GM18520 (cell line): ENCODE measurements around the gene NBEAL1.
"Not testable (repeated sequence)": the region's sequence is repeated elsewhere in the genome, so short reads cannot be mapped to it uniquely, and the experiment has no call there.

Source experiments
- ATAC-seq: cut with Tn5 transposase; IDR thresholded peaks from one replicate; pipeline ENCODE4 v1.9.1; 2021; ENCODE audit not compliant: unreplicated experiment

NBEAL1 gene

DNA sequence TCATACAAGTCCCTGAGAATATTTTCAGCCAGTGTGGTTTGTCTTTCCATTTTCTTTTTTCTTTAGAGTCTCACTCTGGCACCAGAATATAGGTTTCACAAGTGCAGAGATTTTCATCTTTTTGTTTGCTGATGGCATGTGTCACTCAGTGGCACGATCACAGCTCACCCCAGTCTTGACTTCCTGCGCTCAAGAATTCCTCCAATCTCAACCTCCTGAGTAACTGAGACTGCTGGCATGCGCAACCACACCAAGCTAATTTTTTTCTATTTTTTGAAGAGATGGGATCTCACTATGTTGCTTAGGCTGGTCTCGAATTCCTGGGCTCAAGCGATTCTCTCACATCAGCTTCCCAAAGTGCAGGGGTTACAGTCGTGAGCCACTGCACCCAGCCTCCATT lies 23.9 kb downstream of the NBEAL1 start:
- no peak for ATAC-seq

DNA sequence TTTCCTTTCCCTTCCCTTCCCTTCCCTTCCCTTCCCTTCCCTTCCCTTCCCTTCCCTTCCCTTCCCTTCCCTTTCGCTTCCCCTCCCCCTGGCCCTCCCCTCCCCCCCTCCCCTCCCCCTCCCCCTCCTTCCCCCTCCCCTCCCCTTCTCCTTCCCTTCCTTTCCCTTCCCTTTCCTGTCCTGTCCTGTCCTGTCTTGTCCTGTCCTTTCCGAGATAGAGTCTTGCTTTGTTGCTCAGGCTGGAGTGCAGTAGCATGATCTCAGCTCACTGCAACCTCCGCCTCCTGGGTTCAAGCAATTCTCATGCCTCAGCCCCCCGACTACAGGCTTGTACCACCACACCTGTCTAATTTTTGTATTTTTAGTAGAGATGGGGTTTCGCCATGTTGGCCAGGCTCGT lies 24.5 kb downstream of the NBEAL1 start:
- ATAC-seq: not testable (repeated sequence)

DNA sequence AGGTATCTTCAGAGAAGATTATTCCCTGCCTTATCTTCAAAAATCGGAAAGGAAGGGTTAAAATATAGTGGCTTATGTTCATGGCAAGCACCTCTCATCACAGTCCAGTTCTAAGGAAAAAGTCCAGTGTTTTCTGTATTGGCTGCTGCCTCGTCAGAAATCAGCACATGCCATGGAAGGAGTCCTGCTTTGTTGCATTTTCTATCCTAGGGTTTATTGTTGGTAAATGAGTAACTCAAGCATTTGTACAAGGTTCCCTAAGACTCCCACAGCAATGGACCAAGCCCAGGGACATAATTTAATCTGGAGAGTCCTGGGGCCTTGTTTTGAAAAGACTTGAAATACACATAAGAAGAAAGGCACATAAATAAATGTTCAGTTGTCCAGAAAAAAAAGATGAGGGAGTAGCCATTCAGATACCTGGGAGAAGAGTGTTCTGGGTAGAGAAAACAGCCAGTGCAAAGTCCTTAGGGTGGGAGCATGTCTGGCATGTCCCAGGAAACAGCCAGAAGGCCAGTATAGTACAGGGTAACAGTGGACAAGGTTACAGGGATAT lies 26.4 kb downstream of the NBEAL1 start:
- no peak for ATAC-seq

DNA sequence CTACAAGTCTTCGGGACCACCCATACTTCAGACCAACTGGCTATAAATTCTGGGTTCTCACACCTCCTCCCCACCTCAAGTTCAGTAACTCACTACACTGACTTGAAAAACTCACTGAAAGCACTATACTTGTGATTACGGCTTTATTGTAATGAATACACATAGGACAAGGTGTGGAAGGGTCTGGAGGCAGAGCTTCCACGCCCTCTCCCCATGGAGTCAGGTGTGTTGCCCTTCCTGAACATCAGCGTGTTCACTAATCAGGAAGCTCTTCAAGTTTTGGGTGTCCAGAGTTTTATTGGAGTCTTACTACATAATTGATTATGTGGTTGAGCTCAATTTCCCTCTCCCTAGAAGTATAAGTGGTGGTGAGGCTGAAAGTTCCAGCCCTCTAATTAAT lies 27.5 kb downstream of the NBEAL1 start:
- no peak for ATAC-seq

DNA sequence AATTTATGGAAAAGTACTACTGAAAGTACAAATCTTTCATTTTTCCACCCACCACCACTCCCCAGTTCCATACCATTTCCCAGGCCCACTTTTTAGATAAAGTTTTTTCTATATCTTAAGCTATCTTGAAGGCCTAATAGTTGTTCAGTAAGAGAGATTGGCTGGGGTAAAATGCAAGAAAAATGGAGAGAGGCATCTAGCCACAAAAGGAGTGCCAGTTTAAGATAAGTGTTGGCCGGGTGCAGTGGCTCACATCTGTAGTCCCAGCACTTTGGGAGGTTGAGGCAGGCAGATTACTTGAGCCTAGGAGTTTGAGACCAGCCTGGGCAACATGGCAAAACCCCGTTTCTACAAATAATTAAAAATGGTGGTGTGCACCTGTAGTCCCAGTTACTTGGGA lies 28.6 kb downstream of the NBEAL1 start:
- no peak for ATAC-seq

DNA sequence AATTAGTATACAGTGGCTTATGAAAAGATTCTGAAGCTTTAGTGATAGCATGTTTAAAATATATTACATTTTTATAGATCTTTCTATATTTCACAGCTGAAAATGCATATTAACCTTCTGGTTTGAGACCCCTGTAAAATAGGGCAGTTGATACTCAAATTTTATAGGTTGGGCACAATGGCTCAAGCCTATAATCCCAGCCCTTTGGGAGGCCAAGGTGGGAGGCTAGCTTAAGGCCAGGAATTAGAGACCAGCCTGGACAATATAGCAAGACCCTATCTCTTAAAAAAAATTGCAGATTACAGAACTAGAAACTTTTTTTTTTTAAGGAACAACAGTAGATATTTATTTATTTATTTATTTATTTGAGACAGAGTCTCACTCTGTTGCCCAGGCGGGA lies 31.2 kb downstream of the NBEAL1 start:
- ATAC-seq: no peak

DNA sequence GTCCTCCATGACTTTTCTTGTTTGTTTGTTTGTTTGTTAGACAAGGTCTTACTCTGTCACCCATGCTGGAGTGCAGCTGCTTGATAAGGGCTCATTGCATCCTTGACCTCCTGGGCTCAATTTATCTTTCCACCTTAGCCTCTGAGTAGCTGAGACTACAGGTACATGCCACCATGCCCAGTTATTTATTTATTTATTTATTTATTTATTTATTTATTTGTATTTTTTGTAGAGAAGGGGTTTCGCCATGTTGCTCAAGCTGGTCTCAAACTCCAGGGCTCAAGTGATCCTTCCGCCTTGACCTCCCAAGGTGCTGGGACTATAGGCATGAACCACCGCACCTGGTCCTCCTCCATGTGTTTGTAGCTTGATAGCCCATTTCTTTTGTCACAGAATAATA lies 37.9 kb downstream of the NBEAL1 start:
- no peak for ATAC-seq

DNA sequence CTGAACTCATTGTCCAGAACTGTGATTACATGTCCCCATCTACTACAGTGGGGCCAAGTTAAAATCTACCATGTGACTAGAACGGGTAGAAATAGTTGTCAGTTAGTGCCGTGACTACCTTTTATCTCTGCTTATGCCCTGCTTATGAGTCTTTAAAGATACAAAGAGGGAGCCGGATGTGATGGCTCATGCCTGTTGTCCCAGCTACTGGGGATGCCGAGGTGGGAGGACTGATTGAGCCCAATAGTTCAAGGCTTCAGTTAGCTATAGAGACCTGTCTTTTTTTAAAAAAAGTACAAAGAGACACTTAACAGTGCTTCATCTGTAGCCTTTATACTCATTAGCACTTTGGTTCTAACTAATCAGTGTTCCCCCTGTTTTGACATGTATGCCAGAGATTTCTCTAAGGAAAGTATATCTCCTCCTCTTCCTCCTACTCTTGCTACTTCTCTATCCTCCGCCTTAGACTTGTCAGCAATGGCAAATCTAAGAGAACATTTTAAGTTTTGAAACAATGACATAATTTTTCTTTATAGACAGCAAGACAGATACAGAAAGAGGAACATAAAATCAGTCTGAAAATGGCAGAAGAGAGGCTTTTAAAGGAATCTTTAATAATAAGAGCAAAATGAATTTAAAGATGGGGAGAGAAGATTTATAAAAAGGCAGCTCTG lies 45.0 kb downstream of the NBEAL1 start:
- no peak for ATAC-seq

DNA sequence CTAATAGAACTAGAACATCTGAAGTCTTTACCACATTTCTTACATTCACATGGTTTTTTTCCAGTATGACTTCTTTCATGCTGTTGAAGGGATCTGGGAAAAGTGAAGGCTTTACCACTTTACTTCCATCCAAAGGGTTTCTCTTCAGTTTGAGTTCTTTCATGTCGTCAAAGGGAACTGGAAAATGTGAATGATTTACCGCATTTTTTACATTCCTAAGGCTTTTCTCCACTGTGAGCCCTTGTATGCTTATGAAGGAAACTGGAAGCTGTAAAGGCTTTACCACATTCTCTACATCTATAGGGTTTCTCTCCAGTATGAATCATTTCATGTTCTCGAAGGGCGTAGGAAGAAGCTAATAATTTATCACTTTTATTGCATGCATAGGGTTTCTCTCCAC lies 46.7 kb downstream of the NBEAL1 start:
- ATAC-seq: no peak

DNA sequence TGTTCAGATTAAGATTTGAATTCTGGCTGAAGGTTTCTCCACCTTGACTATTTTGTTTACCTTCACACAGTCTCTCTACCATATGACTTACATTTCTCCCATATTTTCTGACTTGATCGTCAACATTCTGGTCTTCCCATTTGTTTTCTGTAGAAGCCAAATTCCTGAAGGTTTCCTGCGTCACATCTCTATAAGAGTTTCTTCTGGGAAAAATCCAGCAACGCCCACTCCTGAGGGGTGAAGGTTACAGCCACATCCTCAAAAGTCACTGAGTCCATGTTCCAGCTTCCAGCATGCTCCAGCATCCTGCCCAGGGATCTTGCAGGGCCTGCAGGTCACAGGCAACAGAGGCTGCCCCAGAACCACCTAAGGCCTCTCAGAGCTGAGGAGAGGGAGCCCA lies 47.5 kb downstream of the NBEAL1 start:
- no peak for ATAC-seq

DNA sequence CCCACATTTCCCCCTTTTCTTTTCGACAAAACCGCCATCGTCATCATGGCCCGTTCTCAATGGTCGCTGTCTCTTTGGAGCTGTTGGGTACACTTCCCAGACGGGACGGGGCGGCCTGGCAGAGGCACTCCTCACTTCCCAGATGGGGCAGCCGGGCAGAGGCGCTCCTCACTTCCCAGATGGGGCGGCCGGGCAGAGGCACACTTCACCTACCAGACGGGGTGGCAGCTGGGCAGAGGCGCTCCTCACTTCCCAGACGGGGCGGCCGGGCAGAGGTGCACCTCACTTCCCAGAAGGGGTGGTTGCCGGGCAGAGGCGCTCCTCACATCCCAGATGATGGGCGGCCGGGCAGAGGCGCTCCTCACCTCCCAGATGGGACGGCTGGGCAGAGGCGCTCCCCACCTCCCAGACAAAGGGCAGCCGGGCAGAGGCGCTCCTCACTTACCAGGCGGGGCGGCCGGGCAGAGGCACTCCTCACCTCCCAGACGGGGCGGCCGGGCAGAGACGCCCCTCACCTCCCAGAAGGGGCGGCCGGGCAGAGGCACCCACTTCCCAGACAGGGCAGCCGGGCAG lies 51.9 kb downstream of the NBEAL1 start:
- ATAC-seq: not testable (repeated sequence)

DNA sequence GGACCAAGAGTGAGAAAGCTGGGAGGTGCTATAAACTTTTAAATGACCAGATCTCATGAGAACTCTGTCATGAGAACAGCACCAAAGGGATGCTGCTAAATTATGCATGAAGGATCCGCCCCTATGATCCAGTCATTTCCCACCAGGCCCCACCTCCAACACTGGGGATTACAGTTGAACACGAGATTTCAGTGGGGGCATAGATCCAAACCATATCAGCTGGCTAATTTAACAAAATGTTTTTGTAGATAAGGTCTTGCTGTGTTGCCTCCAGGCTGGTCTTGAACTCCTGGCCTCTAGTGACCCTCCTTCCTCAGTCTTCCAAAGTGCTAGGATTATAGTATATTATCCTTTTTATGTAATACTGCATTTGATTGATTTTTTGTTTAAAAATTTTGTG lies 56.0 kb downstream of the NBEAL1 start:
- ATAC-seq: no peak

DNA sequence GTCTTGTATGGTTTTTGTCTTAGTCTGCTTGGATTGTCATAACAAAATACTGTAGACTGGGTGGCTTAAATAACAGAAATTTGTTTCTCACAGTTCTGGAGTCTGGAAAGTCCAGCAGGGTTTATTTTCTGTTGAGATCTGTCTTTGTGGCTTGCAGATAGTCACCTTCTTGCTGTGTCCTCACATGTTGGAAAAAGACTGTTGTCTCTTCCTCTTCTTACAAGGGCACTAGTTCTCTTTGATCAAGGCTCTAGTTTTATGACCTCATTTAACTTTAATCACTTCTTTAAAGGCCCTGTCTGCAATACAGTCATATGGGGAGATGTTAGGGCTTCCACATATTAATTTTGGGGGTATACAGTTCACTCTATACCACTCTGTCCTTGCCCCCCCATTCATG lies 56.5 kb downstream of the NBEAL1 start:
- ATAC-seq: no peak

DNA sequence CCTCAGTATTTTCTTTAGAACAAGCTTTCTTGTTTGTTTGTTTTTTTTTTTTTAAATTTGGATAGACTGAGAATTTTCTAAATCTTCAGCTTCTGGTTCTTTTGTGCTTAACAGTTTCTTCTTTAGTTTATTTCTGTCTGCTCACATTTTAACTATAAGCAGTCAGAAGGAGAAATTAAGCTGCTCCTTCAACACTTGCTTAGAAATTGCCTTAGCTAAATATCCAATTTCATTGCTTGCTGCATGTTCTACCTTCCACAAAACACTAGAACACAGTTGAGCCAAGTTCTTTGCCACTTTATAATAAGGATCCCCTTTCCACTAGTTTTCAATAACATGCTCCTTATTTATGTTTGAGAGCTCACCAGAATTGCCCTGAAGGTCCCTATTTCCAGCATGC lies 57.7 kb downstream of the NBEAL1 start:
- ATAC-seq: no peak

DNA sequence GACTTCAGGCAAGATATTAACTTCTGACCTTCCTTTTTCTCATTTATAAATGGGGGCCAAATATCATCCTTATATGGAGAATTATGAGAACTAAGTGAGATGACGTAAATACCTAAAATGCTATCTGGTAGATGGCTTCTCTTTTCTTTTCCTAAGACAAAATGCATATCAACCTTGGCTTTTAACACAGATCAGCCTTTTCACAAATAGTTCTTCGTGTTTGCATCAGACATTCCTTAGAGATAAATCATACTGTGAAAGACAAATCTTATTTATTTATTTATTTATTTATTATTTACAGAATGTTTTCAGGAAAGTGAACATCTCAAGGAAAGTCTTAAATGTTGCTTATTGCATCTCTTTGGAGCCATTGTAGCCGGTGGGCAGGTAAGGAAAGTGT lies 62.8 kb downstream of the NBEAL1 start:
- ATAC-seq: no peak

DNA sequence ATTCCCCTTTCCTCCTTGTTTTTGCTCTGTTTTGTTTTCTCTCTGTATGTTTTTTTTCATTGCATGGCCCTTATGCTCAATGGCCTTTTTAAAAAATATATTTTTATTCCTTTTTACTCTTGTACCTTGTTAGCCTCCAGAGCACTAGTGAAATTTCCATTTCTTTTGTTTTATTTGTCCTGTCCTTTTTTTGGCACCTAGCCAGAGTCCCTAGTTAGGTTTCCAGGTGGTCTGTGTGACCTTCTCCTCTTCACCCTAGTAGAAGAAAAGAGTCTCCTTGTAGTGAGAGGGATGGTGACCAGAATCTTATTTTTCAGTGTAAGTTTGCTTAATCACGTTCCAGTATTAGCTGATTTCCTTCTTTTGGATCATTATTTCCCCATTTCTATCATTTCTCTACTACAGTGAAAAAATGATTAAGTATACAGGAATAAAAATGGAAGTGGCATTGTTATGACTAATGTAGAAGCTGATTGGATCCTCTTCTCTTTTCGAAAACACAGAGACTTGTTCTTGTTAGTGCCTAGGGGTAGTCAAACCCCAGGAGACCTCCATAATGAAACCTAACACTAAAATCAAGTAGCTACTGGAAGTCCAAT lies 65.9 kb downstream of the NBEAL1 start:
- no peak for ATAC-seq

DNA sequence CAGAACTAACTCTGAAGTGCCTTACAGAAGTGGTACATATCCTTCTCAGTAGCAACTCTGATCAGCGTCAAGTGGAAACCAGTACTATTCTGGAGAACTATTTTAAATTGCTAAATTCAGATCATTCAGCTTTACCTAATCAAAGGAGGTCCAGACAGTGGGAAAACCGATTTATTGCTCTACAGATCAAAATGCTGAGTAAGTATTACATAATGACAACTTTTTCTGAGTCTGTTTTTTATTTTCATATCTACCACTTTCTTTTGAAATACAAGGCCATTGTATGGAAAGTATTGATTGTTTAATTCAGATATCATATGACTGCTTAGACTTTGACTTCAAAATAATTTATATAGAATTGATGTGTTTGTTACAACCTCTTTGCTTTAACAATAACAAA lies 68.7 kb downstream of the NBEAL1 start:
- no peak for ATAC-seq

DNA sequence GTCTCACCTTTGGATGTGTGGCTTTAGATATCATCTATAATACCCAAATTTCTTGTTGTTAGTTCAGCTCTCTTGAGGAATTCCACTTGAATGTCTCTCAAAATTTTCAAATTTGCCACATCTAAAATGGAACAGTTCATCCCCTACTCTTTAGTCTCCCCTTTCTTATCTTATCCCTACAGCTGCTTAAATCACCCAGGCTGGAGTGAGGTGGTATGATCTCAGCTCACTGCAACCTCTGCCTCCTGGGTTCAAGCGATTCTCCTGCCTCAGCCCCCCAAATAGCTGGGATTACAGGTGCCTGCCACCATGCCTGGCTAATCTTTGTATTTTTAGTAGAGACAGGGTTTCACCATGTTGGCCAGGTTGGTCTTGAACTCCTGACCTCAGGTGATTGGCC lies 71.7 kb downstream of the NBEAL1 start:
- ATAC-seq: not testable (repeated sequence)

DNA sequence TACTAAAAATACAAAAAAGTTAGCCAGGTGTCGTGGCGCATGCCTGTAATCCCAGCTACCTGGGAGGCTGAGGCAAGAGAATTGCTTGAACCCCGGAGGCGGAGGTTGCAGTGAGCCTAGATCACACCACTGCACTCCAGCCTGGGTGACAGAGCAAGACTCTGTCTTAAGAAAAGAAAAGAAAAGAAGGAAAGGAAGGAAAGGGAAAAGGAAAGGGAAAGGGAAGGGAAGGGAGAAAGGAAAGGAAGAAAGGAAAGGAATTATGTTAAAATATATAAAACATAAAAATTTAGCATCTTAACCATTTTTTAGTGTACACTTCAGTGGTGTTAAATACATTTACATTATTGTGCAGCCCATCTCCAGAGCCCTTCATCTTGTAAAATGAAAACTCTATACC lies 76.0 kb downstream of the NBEAL1 start:
- not testable (repeated sequence) for ATAC-seq

DNA sequence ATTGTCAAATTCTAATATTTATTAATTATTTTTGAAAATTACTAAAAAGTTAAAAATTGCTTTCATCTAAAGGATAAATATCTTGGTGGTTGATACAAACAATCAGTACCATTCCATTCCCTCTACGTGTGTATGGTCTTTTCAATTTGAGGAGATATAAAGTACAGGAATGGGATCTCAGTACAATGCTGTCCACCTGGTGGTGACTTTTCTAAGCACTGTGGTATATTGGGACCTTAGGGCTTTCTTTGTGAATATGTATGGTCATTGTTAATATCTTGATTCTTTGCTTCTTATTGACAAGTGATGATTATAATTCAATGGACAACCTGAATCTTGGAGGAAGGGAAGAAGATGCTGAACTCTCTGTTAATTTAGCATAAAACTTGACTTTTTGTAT lies 83.1 kb downstream of the NBEAL1 start:
- ATAC-seq: no peak

DNA sequence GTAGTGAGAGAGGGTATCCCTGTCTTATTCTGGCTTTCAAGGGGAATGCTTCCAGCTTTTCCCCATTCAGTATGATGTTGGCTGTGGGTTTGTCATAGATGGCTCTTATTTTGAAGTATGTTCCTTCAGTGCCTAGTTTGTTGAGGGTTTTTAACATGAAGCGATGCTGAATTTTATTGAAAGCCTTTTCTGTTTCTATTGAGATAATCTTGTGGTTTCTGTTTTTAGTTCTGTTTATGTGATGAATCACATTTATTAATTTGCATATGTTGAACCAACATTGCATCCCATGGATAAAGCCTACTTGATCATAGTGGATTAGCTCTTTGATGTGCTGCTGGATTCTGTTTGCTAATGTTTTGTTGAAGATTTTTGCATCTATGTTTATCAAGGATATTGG lies 87.7 kb downstream of the NBEAL1 start:
- not testable (repeated sequence) for ATAC-seq

DNA sequence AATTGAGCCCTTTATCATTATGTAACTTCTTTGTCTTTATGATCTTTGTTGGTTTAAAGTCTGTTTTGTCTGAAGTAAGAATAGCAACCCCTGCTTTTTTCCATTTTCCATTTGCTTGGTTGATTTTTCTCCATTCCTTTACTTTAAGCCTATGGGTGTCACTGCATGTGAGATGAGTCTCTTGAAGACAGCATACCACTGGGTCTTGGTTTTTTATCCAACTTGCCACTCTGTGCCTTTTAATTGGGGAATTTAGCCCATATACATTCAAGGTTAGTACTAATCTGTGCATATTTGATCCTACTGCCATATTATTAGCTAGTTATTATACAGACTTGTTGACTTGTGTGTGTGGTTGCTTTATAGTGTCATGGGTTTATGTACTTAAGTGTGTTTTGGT lies 89.6 kb downstream of the NBEAL1 start:
- no peak for ATAC-seq
